Tibial artery (tissue), 4 donors: ENCODE data around the gene GRM8.

Source experiments
- DNase-seq, 2 donors: peaks; one replicate each; pipeline ENCODE4 v3.0.0-alpha.2; 2019
- H3K27ac ChIP-seq, 2 donors: fragments of 200-600 bp; sonication (generic) in 1 of 2; 1 replicate in 1 of 2; 2 replicates in 1 of 2; pipeline ENCODE4 v1.5.1; 2018 to 2019; ENCODE audit warnings: mild to moderate bottlenecking in 1 of 2
- H3K27me3 ChIP-seq, 2 donors: fragments of 200-600 bp; sonication (generic) in 1 of 2; one replicate each; pipeline versions ENCODE4 v1.5.1 to v1.6.0; 2016 to 2019
- H3K36me3 ChIP-seq, 3 donors: fragments of 200-600 bp; sonication (generic) in 2 of 3; one replicate each; pipeline ENCODE4 v1.5.1; 2016 to 2019; ENCODE audit warnings: mild to moderate bottlenecking in 2 of 3
- H3K4me1 ChIP-seq, 4 donors: fragments of 200-600 bp; sonication (generic) in 2 of 4; 1 replicate in 3 of 4; 2 replicates in 1 of 4; pipeline ENCODE4 v1.5.1; 2016 to 2019
- H3K4me3 ChIP-seq, 2 donors: fragments of 200-600 bp; sonication (generic) in 1 of 2; 1 replicate in 1 of 2; 2 replicates in 1 of 2; pipeline ENCODE4 v1.5.1; 2018 to 2019; ENCODE audit warnings: mild to moderate bottlenecking in 2 of 2
- H3K9me3 ChIP-seq, 3 donors: fragments of 200-600 bp; sonication (generic) in 1 of 3; one replicate each; pipeline ENCODE4 v1.5.1; 2016 to 2019
- intact Hi-C: fragments of 100-400 bp; cut with DNase I; formaldehyde crosslinking; loops from one replicate; pipeline ENCODE4 v1.15.0; 2023; ENCODE audit warnings: low total_unique reads
- TF ChIP-seq, protein P1 (sequence below), 2 experiments: fragments of 200-600 bp in 1 of 2; fragments of 450-650 bp in 1 of 2; IDR thresholded peaks; one replicate each; pipeline ENCODE4 v1.5.1; 2017 to 2019; ENCODE audit warnings: antibody characterized with exemption in 2 of 2, mild to moderate bottlenecking in 1 of 2, moderate library complexity in 1 of 2

The GRM8 gene

GRCh38 chr7:127252778-127253280 is at the start of gene GRM8:
Gene GRM8, minus strand, starts transcription at chr7:127252941.
- Histone ChIP-seq H3K4me1 (peaks cover 9 to 26% (median 20%) of the 10 kb centered on the region in 4 donors), H3K4me3 (peak within 1 kb of the TSS; percentile 58 to 61), H3K27me3 (peaks cover 0 to 54% of the 10 kb centered on the region in 2 donors), H3K27ac (peak within 1 kb of the TSS; percentile 5 to 42), H3K36me3 (no peaks in the 10 kb centered on the region), H3K9me3 (no peaks in the 10 kb centered on the region)
- intact Hi-C loops, result no loop called here
- TF ChIP-seq, protein P1, sequence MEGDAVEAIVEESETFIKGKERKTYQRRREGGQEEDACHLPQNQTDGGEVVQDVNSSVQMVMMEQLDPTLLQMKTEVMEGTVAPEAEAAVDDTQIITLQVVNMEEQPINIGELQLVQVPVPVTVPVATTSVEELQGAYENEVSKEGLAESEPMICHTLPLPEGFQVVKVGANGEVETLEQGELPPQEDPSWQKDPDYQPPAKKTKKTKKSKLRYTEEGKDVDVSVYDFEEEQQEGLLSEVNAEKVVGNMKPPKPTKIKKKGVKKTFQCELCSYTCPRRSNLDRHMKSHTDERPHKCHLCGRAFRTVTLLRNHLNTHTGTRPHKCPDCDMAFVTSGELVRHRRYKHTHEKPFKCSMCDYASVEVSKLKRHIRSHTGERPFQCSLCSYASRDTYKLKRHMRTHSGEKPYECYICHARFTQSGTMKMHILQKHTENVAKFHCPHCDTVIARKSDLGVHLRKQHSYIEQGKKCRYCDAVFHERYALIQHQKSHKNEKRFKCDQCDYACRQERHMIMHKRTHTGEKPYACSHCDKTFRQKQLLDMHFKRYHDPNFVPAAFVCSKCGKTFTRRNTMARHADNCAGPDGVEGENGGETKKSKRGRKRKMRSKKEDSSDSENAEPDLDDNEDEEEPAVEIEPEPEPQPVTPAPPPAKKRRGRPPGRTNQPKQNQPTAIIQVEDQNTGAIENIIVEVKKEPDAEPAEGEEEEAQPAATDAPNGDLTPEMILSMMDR (IDR thresholded peaks at IDR 0.05), result no peak
- DNase-seq, result peak; percentile 41 to 64

DNA sequence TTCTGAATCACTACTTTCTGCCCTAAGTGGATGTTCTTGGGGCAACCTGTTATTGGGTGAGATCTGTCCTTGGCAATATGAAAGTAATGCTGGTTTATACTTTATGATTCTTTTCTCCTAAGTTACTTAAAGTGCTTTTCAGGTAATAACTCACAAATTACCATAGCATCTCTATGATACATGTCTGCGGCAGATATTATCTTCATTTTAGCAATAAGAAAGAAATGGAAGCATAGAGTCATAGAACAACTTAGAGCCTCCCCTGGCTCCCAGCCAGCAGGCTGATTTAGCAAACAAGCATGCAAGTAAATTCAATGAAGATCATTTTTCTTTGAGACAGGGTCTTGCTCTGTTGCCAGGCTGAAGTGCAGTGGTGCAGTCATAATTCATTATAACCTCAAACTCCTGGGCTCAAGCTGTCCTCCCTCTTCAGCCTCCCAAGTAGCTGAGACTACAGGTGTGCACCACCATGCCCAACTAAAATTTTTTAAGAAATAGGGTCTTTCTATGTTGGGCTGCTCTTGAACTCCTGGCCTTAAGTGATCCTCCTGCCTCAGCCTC is 38.1 kb upstream of the GRM8 start:
- no peaks in the 10 kb centered on the region for H3K4me1 ChIP-seq

DNA sequence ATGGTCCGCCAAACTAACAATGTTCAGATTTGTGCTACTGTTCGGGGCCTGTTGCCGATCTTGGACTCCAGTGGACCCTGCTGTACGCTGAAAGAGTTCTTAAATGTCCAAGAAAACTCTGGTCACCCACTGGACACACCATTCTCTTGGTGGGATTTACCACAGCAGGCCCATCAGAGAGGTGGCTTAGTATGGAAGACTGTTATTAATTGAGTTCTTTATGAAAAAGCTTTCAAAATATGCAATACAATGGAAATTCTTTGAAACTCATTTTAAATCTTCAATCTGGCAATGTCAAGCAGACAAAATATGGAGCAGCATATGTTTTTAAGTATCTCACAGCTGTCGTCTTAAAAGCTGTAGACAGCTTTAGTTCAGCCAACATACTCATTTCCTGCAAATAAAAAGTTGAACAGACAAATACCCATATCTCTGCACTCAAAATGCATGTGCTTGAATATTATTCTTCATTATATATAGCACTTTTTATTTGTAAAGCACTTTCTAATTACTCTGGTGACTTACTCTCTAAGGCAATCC is 37.4 kb upstream of the GRM8 start:
- TF ChIP-seq, protein P1 (IDR thresholded peaks at IDR 0.05), result no peak
- no peak for DNase-seq
- H3K27me3 ChIP-seq, result peaks cover 0 to 5% of the 10 kb centered on the region in 2 donors
- H3K4me3 ChIP-seq, result no peak overlapping the region
- no peaks in the 10 kb centered on the region for H3K36me3 ChIP-seq
- H3K27ac ChIP-seq, result no peak overlapping the region
- intact Hi-C loops, result no loop called here
- no peaks in the 10 kb centered on the region for H3K9me3 ChIP-seq
- no peaks in the 10 kb centered on the region for H3K4me1 ChIP-seq

More for the DNA sequence above, 38.1 kb upstream of the GRM8 start:
- no peaks in the 10 kb centered on the region for H3K9me3 ChIP-seq
- H3K27me3 ChIP-seq, result peaks cover 0 to 5% of the 10 kb centered on the region in 2 donors
- H3K27ac ChIP-seq, result no peak overlapping the region
- intact Hi-C loops, result no loop called here
- TF ChIP-seq, protein P1 (IDR thresholded peaks at IDR 0.05), result no peak
- H3K4me3 ChIP-seq, result no peak overlapping the region
- no peaks in the 10 kb centered on the region for H3K36me3 ChIP-seq
- DNase-seq, result no peak

DNA sequence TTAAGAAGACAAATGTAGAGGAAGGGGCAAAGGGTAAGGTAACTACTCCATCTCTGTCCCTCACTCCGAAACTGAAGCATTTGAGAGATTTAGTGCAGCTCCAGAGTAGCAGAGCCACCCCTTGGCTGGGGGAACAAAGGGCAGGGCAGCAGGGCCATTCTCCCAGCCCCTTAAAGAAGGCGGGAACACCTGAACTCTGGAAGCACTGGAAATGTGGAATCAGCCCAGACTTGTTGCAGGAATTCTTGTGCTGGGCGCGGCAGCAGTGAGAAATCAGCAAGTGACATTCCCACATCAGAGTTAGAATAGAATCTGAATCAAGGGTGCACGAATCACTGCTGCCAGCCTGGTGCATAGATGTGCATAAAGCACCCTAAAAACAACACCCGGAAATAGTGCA is 34.4 kb upstream of the GRM8 start:
- no peak for DNase-seq
- Histone ChIP-seq H3K27ac (no peak overlapping the region), H3K9me3 (no peaks in the 10 kb centered on the region), H3K36me3 (no peaks in the 10 kb centered on the region), H3K4me1 (no peaks in the 10 kb centered on the region), H3K27me3 (no peaks in the 10 kb centered on the region), H3K4me3 (no peak overlapping the region)
- intact Hi-C loops, result no loop called here
- TF ChIP-seq, protein P1 (IDR thresholded peaks at IDR 0.05), result no peak

DNA sequence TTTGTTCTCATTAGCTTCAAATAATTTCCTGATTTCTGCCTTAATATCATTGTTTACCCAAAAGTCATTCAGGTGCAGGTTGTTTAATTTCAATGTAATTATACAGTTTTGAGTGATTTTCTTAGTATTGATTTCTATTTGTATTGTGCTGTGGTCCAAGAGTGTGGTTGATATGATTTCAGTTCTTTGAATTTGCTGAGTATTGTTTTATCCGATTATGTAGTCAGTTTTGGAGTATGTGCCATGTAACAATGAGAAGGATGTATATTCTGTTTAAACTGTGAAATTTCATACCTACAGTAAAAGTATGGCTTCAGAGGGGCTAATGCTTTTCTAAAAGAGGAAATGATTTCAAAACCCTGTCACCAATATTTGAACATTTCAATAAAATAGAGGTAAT is 17.4 kb upstream of the GRM8 start:
- DNase-seq, result no peak
- no peak overlapping the region for H3K4me3 ChIP-seq
- H3K27me3 ChIP-seq, result no peaks in the 10 kb centered on the region
- TF ChIP-seq, protein P1 (IDR thresholded peaks at IDR 0.05), result no peak
- no peaks in the 10 kb centered on the region for H3K4me1 ChIP-seq
- H3K9me3 ChIP-seq, result no peaks in the 10 kb centered on the region
- H3K27ac ChIP-seq, result no peak overlapping the region
- intact Hi-C loops, result no loop called here
- H3K36me3 ChIP-seq, result no peaks in the 10 kb centered on the region
